Measurements from ENCODE around the gene CDK7.

CDK7 gene

GRCh38 chr5:69288688-69289087 lies 54.0 kb downstream of the CDK7 start:
- DNase-seq (ENCODE audit: low read depth in 1 of 2, low spot score in 1 of 2) = no peak

- no peak for DNase-seq (ENCODE audit: low read depth in 1 of 2, low spot score in 1 of 2)
These were observed 57.6 kb downstream of the CDK7 start for GRCh38 chr5:69292306-69292705.

GRCh38 chr5:69293882-69294281 lies 59.2 kb downstream of the CDK7 start:
- no peak for DNase-seq (ENCODE audit: low read depth in 1 of 2, low spot score in 1 of 2)

- DNase-seq (ENCODE audit: low read depth in 1 of 2, low spot score in 1 of 2) = no peak
These were observed 60.5 kb downstream of the CDK7 start for GRCh38 chr5:69295088-69295754.

- no peak for DNase-seq (ENCODE audit: low read depth in 1 of 2, low spot score in 1 of 2)
These were observed 64.9 kb downstream of the CDK7 start for GRCh38 chr5:69299625-69300024.

GRCh38 chr5:69300537-69301203 lies 66.0 kb downstream of the CDK7 start:
- DNase-seq (ENCODE audit: low read depth in 1 of 2, low spot score in 1 of 2) = no peak

GRCh38 chr5:69305512-69305911 lies 70.8 kb downstream of the CDK7 start:
- no peak for DNase-seq (ENCODE audit: low read depth in 1 of 2, low spot score in 1 of 2)

GRCh38 chr5:69308046-69308553 lies 73.4 kb downstream of the CDK7 start:
- DNase-seq (ENCODE audit: low read depth in 1 of 2, low spot score in 1 of 2) = no peak

GRCh38 chr5:69309380-69309779 lies 74.7 kb downstream of the CDK7 start:
- DNase-seq (ENCODE audit: low read depth in 1 of 2, low spot score in 1 of 2) = no peak

GRCh38 chr5:69312459-69313160 lies 77.9 kb downstream of the CDK7 start:
- DNase-seq (ENCODE audit: low read depth in 1 of 2, low spot score in 1 of 2) = no peak

GRCh38 chr5:69313428-69313827 lies 78.7 kb downstream of the CDK7 start:
- no peak for DNase-seq (ENCODE audit: low read depth in 1 of 2, low spot score in 1 of 2)

- no peak for DNase-seq (ENCODE audit: low read depth in 1 of 2, low spot score in 1 of 2)
These were observed 81.3 kb downstream of the CDK7 start for GRCh38 chr5:69315972-69316371.

GRCh38 chr5:69317391-69317790 lies 82.7 kb downstream of the CDK7 start:
- DNase-seq (ENCODE audit: low read depth in 1 of 2, low spot score in 1 of 2) = no peak

- DNase-seq (ENCODE audit: low read depth in 1 of 2, low spot score in 1 of 2) = no peak
These were observed 91.7 kb downstream of the CDK7 start for GRCh38 chr5:69326365-69326764.

Measured in stimulated activated CD4-positive, alpha-beta T cell treated with anti-CD3 and anti-CD28 coated beads, Interleukin-15, amount 100 ng/mL, for 1 hour (primary cell).